Smooth muscle cell (in vitro differentiated cells): ENCODE data around the gene LMAN2. TPM values are rescaled to one million over a fixed set of nuclear protein-coding genes. Genes with fewer than 3 reads are reported as not detected.

Experiments used
- DNase-seq: peaks from one replicate; lab custom pipeline; 2025; ENCODE audit not compliant: unreplicated experiment; lab: John Stamatoyannopoulos, UW
- H2AFZ ChIP-seq: fragments of 200-600 bp; sonication (generic); 2 replicates; pipeline ENCODE4 v1.6.0; 2016; ENCODE audit warnings: antibody characterized with exemption, low read depth, mild to moderate bottlenecking
- H3F3A ChIP-seq: fragments of 200-600 bp; sonication (generic); 2 replicates; pipeline ENCODE4 v1.6.0; 2017; ENCODE audit warnings: antibody characterized with exemption, low read depth
- H3K27ac ChIP-seq: fragments of 200-600 bp; sonication (generic); 2 replicates; pipeline ENCODE4 v1.5.1; 2016; ENCODE audit warnings: low read depth, mild to moderate bottlenecking
- H3K27me3 ChIP-seq: fragments of 200-600 bp; sonication (generic); 2 replicates; pipeline ENCODE4 v1.6.1; 2016; ENCODE audit warnings: low read depth, mild to moderate bottlenecking
- H3K36me3 ChIP-seq: fragments of 200-600 bp; sonication (generic); 2 replicates; pipeline ENCODE4 v1.5.1; 2016; ENCODE audit warnings: low read depth
- H3K4me1 ChIP-seq: fragments of 200-600 bp; sonication (generic); 2 replicates; pipeline ENCODE4 v1.5.1; 2016; ENCODE audit warnings: low read depth
- H3K4me2 ChIP-seq: fragments of 200-600 bp; sonication (generic); 2 replicates; pipeline ENCODE4 v1.6.0; 2016; ENCODE audit warnings: mild to moderate bottlenecking
- H3K4me3 ChIP-seq: fragments of 200-600 bp; sonication (generic); 2 replicates; pipeline ENCODE4 v1.5.1; 2016; ENCODE audit warnings: mild to moderate bottlenecking
- H3K79me2 ChIP-seq: fragments of 200-600 bp; sonication (generic); 2 replicates; pipeline ENCODE4 v1.6.0; 2016; ENCODE audit warnings: low read depth, mild to moderate bottlenecking
- H3K9ac ChIP-seq: fragments of 200-600 bp; sonication (generic); 2 replicates; pipeline ENCODE4 v1.6.0; 2016; ENCODE audit warnings: low read depth
- H3K9me3 ChIP-seq: fragments of 200-600 bp; sonication (generic); replicated peaks from 2 replicates; pipeline ENCODE4 v1.5.1; 2016; ENCODE audit warnings: low read depth
- H4K20me1 ChIP-seq: fragments of 200-600 bp; sonication (generic); 2 replicates; pipeline ENCODE4 v1.6.0; 2016; ENCODE audit warnings: low read depth
- CTCF ChIP-seq: fragments of 200-600 bp; sonication (generic); IDR thresholded peaks from 2 replicates; pipeline ENCODE4 v1.5.1; 2017; ENCODE audit warnings: borderline replicate concordance, mild to moderate bottlenecking, antibody characterized with exemption; ENCODE audit not compliant: insufficient read depth, poor library complexity, severe bottlenecking
- WGBS: methylation state at CpG from one replicate; pipeline ENCODE4 v1.1.7; 2016; ENCODE audit warnings: low lambda C conversion rate; 5-methylcytosine and 5-hydroxymethylcytosine counted together
- polyA plus RNA-seq: library from polyadenylated mRNA; unstranded; fragments of >200 nt; fragmentation: Nextera tagmentation; extraction: Ambion mirVana; gene quantifications from 2 replicates; pipeline ENCODE4 v1.2.1, GENCODE V29; 2016
- total RNA-seq: library from RNA; depleted of rRNA; stranded (reverse); fragments of >200 nt; gene quantifications from 2 replicates; pipeline ENCODE4 v1.2.3, GENCODE V29; 2014

LMAN2 gene
- total and polyA plus RNA-seq, 2 experiments from 2014 or later, result 241 to 253 TPM

DNA sequence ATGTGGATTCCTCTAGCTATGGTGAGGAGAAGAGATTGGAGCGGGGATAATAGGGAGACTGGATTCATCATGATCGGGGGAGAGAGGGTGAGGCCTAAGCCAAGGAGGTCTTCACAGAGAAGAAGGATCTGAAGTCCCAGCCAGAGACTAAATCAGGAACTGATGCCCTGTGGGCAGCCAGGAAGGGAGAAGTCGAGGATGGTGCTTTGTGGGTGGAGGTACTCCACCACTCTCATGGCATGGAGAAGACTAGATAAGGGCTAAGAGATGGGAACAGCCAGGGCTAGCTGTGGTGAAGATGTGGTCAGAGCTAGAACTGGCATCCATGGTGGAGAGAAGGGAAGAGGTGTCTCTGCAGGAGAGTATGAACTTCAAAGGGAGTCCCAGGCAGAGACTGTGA is 3.2 kb upstream of the LMAN2 start:
- Histone ChIP-seq H3K4me1 (peaks cover 12% of the 10 kb centered on the region), H3K9me3 (no peaks in the 10 kb centered on the region), H3K36me3 (no peaks in the 10 kb centered on the region), H3K27me3 (no peaks in the 10 kb centered on the region), H3K4me3 (no peak overlapping the region), H3K9ac (no peak overlapping the region), H2AFZ (no peak overlapping the region), H3K27ac (no peak overlapping the region), H3K79me2 (peaks cover 15% of the 10 kb centered on the region), H4K20me1 (peaks cover under 1% of the 10 kb centered on the region), H3F3A (no peaks in the 10 kb centered on the region), H3K4me2 (no peak overlapping the region)
- WGBS, result 92% methylated on average over 3 of the region's 3 CpGs
- no peak for TF ChIP-seq CTCF
- no peak for DNase-seq

DNA sequence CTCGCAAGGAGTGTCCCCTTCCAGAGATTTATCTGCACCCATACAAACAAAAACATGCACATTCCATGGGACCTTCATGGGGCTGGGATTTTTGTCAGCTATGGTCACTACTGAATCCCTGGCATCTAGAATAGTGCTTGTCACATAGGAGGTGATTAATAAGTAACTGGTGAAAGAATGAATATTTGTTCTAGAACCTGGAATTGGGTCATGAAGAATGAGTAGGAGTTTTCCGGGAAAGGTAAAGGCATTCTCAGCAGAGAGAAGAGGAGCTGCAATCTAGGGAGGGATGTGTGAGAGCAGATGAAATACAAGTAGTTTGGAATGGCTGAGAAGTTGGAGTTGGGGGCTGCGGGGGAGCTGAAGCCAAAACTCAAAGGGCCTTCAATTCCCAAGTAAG is 2.8 kb upstream of the LMAN2 start:
- H3K79me2 ChIP-seq, result peaks cover 20% of the 10 kb centered on the region
- peaks cover 12% of the 10 kb centered on the region for H3K4me1 ChIP-seq
- peaks cover 5% of the 10 kb centered on the region for H4K20me1 ChIP-seq
- H2AFZ ChIP-seq, result no peak overlapping the region
- no peak for TF ChIP-seq CTCF
- H3K9me3 ChIP-seq, result no peaks in the 10 kb centered on the region
- no peak overlapping the region for H3K4me2 ChIP-seq
- no peak overlapping the region for H3K27ac ChIP-seq
- WGBS, result 94% methylated on average over 3 of the region's 3 CpGs
- H3K36me3 ChIP-seq, result no peaks in the 10 kb centered on the region
- no peak overlapping the region for H3K4me3 ChIP-seq
- no peak overlapping the region for H3K9ac ChIP-seq
- no peak for DNase-seq
- H3K27me3 ChIP-seq, result no peaks in the 10 kb centered on the region
- no peaks in the 10 kb centered on the region for H3F3A ChIP-seq

GRCh38 chr5:177353093-177353492 is 1.6 kb upstream of the LMAN2 start:
- Histone ChIP-seq H3F3A (no peaks in the 10 kb centered on the region), H3K27ac (no peak overlapping the region), H3K27me3 (no peaks in the 10 kb centered on the region), H3K36me3 (no peaks in the 10 kb centered on the region), H3K9ac (no peak overlapping the region), H3K9me3 (no peaks in the 10 kb centered on the region), H3K4me2 (no peak overlapping the region), H2AFZ (no peak overlapping the region), H3K4me1 (peaks cover 12% of the 10 kb centered on the region), H4K20me1 (peaks cover 10% of the 10 kb centered on the region), H3K4me3 (no peak overlapping the region), H3K79me2 (peaks cover 30% of the 10 kb centered on the region)
- 93% methylated on average over 5 of the region's 5 CpGs for WGBS
- TF ChIP-seq CTCF, result no peak
- DNase-seq, result no peak

DNA sequence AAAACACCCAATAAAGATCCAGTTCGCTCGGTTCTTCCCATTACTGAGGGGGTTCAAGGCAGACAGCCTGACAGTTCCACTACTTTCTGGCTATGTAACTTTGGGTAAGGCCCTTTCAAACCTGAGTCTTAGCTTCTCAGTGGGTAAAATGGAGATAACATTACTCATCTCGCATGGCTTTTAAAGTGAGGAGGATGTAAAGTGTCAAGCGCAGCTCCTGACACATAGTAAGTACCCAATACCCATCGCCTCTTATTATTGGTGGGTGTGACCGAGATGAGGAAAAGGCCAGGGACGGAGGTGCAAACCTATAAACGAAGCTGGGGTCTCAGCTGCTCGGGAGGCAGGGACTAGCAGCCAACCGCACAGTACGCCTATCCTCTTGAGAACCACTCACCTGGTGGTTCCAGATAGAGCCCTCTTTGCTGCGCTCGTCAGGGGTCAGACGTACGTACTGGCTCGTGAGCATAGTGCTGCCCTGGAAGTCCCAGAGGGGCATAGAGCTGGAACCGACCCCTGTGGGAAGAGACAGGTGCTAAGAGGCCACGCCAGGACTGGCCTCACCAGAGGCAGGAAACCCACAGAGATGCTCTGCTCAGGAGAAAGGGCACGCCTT is 584 bp downstream of the LMAN2 start:
- H3K27me3 ChIP-seq, result no peaks in the 10 kb centered on the region
- H2AFZ ChIP-seq, result peak overlapping the region; percentile 88
- H4K20me1 ChIP-seq, result peaks cover 31% of the 10 kb centered on the region
- no peak for TF ChIP-seq CTCF
- H3K4me2 ChIP-seq, result peak overlapping the region; percentile 92
- DNase-seq, result no peak
- no peaks in the 10 kb centered on the region for H3K9me3 ChIP-seq
- peak overlapping the region; percentile 89 for H3K9ac ChIP-seq
- no peaks in the 10 kb centered on the region for H3K36me3 ChIP-seq
- 20% methylated on average over 19 of the region's 19 CpGs for WGBS
- peak overlapping the region; percentile 85 for H3K27ac ChIP-seq
- peaks cover 12% of the 10 kb centered on the region for H3K4me1 ChIP-seq
- H3F3A ChIP-seq, result no peaks in the 10 kb centered on the region
- H3K4me3 ChIP-seq, result peak overlapping the region; percentile 78
- H3K79me2 ChIP-seq, result peaks cover 52% of the 10 kb centered on the region
